Measurements from ENCODE around the gene FAM90A1.
"Not testable (repeated sequence)": the region's sequence is repeated elsewhere in the genome, so short reads cannot be mapped to it uniquely, and the experiment has no call there.

GRCh38 chr12:8242622-8242879 lies 15.1 kb upstream of the FAM90A1 start:
- not testable (repeated sequence) for TF ChIP-seq EZH2phosphoT487 (IDR thresholded peaks at IDR 0.05; ENCODE audit: borderline replicate concordance, low read length); CTCF (conservative IDR thresholded peaks at IDR 0.05; ENCODE audit: low read depth, low read length)
